NB4 (cell line): ENCODE data around the gene SELENOI.
"Not testable (repeated sequence)": the region's sequence is repeated elsewhere in the genome, so short reads cannot be mapped to it uniquely, and the experiment has no call there.

Experiments
- DNase-seq: peaks from one replicate; pipeline ENCODE4 v3.0.0; 2010; ENCODE audit warnings: low read depth
- H3K4me3 ChIP-seq: one replicate; pipeline ENCODE4 v1.5.1; 2011; ENCODE audit warnings: mild to moderate bottlenecking, low read depth, low read length, moderate library complexity
- CTCF ChIP-seq: IDR thresholded peaks from one replicate; pipeline ENCODE4 v1.5.1; 2012; ENCODE audit warnings: low read depth, low read length
- MAX ChIP-seq: IDR thresholded peaks from 2 replicates; pipeline ENCODE4 v1.6.1; 2011; ENCODE audit warnings: low read depth, low read length
- MYC ChIP-seq: IDR thresholded peaks from 2 replicates; pipeline ENCODE4 v1.6.1; 2011; ENCODE audit warnings: low read depth, low read length
- POLR2A ChIP-seq: IDR thresholded peaks from 2 replicates; pipeline ENCODE4 v1.6.1; 2011; ENCODE audit warnings: mild to moderate bottlenecking; ENCODE audit not compliant: insufficient read length; ENCODE audit errors: extremely low read depth

Gene SELENOI

GRCh38 chr2:26359886-26360473 is 14.0 kb downstream of the SELENOI start:
- H3K4me3 ChIP-seq: no peak overlapping the region
- no peak for DNase-seq
- TF ChIP-seq CTCF (no peak), POLR2A (no peak), MAX (no peak), MYC (no peak)

- DNase-seq: no peak
- no peak overlapping the region for H3K4me3 ChIP-seq
- TF ChIP-seq MYC (no peak), MAX (no peak), CTCF (no peak), POLR2A (no peak)
Observed at GRCh38 chr2:26363323-26363722, 17.4 kb downstream of the SELENOI start.

GRCh38 chr2:26363958-26364357 is 18.0 kb downstream of the SELENOI start:
- no peak overlapping the region for H3K4me3 ChIP-seq
- TF ChIP-seq CTCF: no peak
- TF ChIP-seq MYC: no peak
- no peak for TF ChIP-seq POLR2A
- no peak for TF ChIP-seq MAX
- DNase-seq: no peak

- H3K4me3 ChIP-seq: no peak overlapping the region
- TF ChIP-seq MAX (no peak), MYC (no peak), POLR2A (no peak), CTCF (no peak)
- DNase-seq: no peak
Observed at GRCh38 chr2:26364669-26365068, 18.7 kb downstream of the SELENOI start.

GRCh38 chr2:26366957-26367356 is 21.0 kb downstream of the SELENOI start:
- TF ChIP-seq POLR2A (no peak), CTCF (no peak), MAX (no peak), MYC (no peak)
- H3K4me3 ChIP-seq: no peak overlapping the region
- no peak for DNase-seq

DNA sequence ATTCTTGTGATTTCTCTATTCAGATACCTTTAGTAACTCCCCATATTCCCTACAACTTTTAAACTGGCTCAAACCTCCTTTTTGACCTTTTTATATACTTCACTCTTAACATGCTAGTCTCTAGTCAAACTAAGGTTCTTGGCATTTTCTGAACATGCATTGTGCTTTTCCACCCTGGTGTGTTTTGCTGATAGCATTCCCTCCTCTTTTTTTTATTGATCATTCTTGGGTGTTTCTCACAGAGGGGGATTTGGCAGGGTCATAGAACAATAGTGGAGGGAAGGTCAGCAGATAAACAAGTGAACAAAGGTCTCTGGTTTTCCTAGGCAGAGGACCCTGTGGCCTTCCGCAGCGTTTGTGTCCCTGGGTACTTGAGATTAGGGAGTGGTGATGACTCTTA is 23.7 kb downstream of the SELENOI start:
- not testable (repeated sequence) for DNase-seq, H3K4me3 ChIP-seq

GRCh38 chr2:26370909-26371308 is 25.0 kb downstream of the SELENOI start:
- not testable (repeated sequence) for DNase-seq, H3K4me3 ChIP-seq
